ENCODE data around the gene DCAF6. TPM values are rescaled to one million over a fixed set of nuclear protein-coding genes. Genes with fewer than 3 reads are reported as not detected.
A peak's percentile ranks its signal among the peaks of the same experiment; 100 is the strongest.

Gene DCAF6
- total and polyA plus RNA-seq, 4 donors: 33.5 to 105 (median 71.1) TPM

- Histone ChIP-seq H3K27ac (ENCODE audit: low read depth in 1 of 2, low read length in 2 of 2) (peak overlapping the region; percentile 39 to 62), H3K36me3 (ENCODE audit: control insufficient read depth in 4 of 4, insufficient read depth in 3 of 4, low read depth in 1 of 4, low read length in 3 of 4) (peaks cover 0 to 7% (median 4%) of the 10 kb centered on the region in 4 donors), H3K4me3 (ENCODE audit: low read depth in 1 of 3, low read length in 3 of 3) (no peak overlapping the region), H3K9me3 (ENCODE audit: control insufficient read depth in 4 of 4, low read length in 3 of 4) (no peaks in the 10 kb centered on the region), H3K4me1 (ENCODE audit: control insufficient read depth in 4 of 4, insufficient read depth in 4 of 4, low read length in 3 of 4) (peaks cover 0 to 28% (median 12%) of the 10 kb centered on the region in 4 donors), H3K27me3 (ENCODE audit: control insufficient read depth in 4 of 4, insufficient read depth in 4 of 4, low read length in 3 of 4) (no peaks in the 10 kb centered on the region), H3K9ac (ENCODE audit: low read depth in 1 of 2, low read length in 2 of 2) (peak overlapping the region in 1 of 2 donors; percentile 44)
- DNase-seq (ENCODE audit: low spot score): no peak
- TF ChIP-seq EGR1 (IDR thresholded peaks at IDR 0.05; ENCODE audit: low read depth in 2 of 2): no peak
- TF ChIP-seq YY1 (IDR thresholded peaks at IDR 0.05): peak; percentile 4
- TF ChIP-seq HNF4A (conservative IDR thresholded peaks at IDR 0.05): peak in 1 of 2 donors; percentile 22
- peak in 1 of 2 donors; percentile 23 for TF ChIP-seq RAD21 (IDR thresholded peaks at IDR 0.05)
- TF ChIP-seq MAX (IDR thresholded peaks at IDR 0.05): no peak
- no peak for TF ChIP-seq REST (IDR thresholded peaks at IDR 0.05)
- no peak for TF ChIP-seq GABPA (IDR thresholded peaks at IDR 0.05 in 1 of 2, conservative IDR thresholded peaks at IDR 0.05 in 1 of 2)
- WGBS: 36% methylated on average over 2 of the region's 2 CpGs
Observed at GRCh38 chr1:167973832-167974231, 37.3 kb downstream of the DCAF6 start.

GRCh38 chr1:167974698-167975097 lies 38.2 kb downstream of the DCAF6 start:
- peak overlapping the region in 1 of 2 donors; percentile 57 for H3K9ac ChIP-seq (ENCODE audit: low read depth in 1 of 2, low read length in 2 of 2)
- WGBS: 34% methylated on average over 4 of the region's 4 CpGs
- H3K27me3 ChIP-seq (ENCODE audit: control insufficient read depth in 4 of 4, insufficient read depth in 4 of 4, low read length in 3 of 4): no peaks in the 10 kb centered on the region
- peak overlapping the region; percentile 14 to 67 for H3K27ac ChIP-seq (ENCODE audit: low read depth in 1 of 2, low read length in 2 of 2)
- H3K4me3 ChIP-seq (ENCODE audit: low read depth in 1 of 3, low read length in 3 of 3): no peak overlapping the region
- DNase-seq (ENCODE audit: low spot score): no peak
- peaks cover 0 to 24% (median 12%) of the 10 kb centered on the region in 4 donors for H3K4me1 ChIP-seq (ENCODE audit: control insufficient read depth in 4 of 4, insufficient read depth in 4 of 4, low read length in 3 of 4)
- H3K9me3 ChIP-seq (ENCODE audit: control insufficient read depth in 4 of 4, low read length in 3 of 4): no peaks in the 10 kb centered on the region
- peak; percentile 36 to 49 for TF ChIP-seq RXRA (IDR thresholded peaks at IDR 0.05)
- TF ChIP-seq RAD21 (IDR thresholded peaks at IDR 0.05): peak; percentile 11 to 34
- TF ChIP-seq SP1 (IDR thresholded peaks at IDR 0.05): peak; percentile 65
- peak; percentile 85 to 88 for TF ChIP-seq HNF4A (conservative IDR thresholded peaks at IDR 0.05)
- peak; percentile 38 for TF ChIP-seq ZBTB33 (IDR thresholded peaks at IDR 0.05)
- no peak for TF ChIP-seq GABPA (IDR thresholded peaks at IDR 0.05 in 1 of 2, conservative IDR thresholded peaks at IDR 0.05 in 1 of 2)
- TF ChIP-seq FOXA2 (IDR thresholded peaks at IDR 0.05): peak; percentile 56
- no peak for TF ChIP-seq ATF3 (IDR thresholded peaks at IDR 0.05)
- TF ChIP-seq EGR1 (IDR thresholded peaks at IDR 0.05; ENCODE audit: low read depth in 2 of 2): no peak
- no peak for TF ChIP-seq CTCF (IDR thresholded peaks at IDR 0.05; ENCODE audit: low read depth, low read length, missing input control)
- TF ChIP-seq NR2F2 (IDR thresholded peaks at IDR 0.05): no peak
- TF ChIP-seq HNF4G (IDR thresholded peaks at IDR 0.05): peak; percentile 46
- peak; percentile 35 for TF ChIP-seq YY1 (IDR thresholded peaks at IDR 0.05)
- peaks cover 0 to 6% (median 4%) of the 10 kb centered on the region in 4 donors for H3K36me3 ChIP-seq (ENCODE audit: control insufficient read depth in 4 of 4, insufficient read depth in 3 of 4, low read depth in 1 of 4, low read length in 3 of 4)
